IMR-90 (cell line): Measurements from ENCODE around the gene TMEM135. TPM values are rescaled to one million over a fixed set of nuclear protein-coding genes. Genes with fewer than 3 reads are reported as not detected.
A peak's percentile ranks its signal among the peaks of the same experiment; 100 is the strongest.

Experiments
- ATAC-seq: fragments of 200-7000 bp; cut with Tn5 transposase; 2 replicates; pipeline ENCODE4 v1.9.1; 2020; ENCODE audit warnings: low read depth, mild to moderate bottlenecking, moderate library complexity
- BruUV-seq: library from RNA; stranded (reverse); fragments of 400-500 nt; replicated peaks from 2 replicates; lab custom pipeline; 2021; lab: Mats Ljungman, UMichigan
- CTCF ChIA-PET: fragments of 300-600 bp; formaldehyde crosslinking; extraction: SDS; loops from one replicate; lab custom pipeline; 2021; ENCODE audit warnings: antibody characterized with exemption; lab: Yijun Ruan, JAX
- POLR2A ChIA-PET: fragments of 300-600 bp; sonication (Branson Sonifier 250); formaldehyde crosslinking; loops from one replicate; lab custom pipeline; 2022; ENCODE audit warnings: antibody characterized with exemption; ENCODE audit not compliant: unreplicated experiment; lab: Charles Lee
- DNase-seq: peaks from one replicate; pipeline ENCODE4 v3.0.0; 2013
- H2AFZ ChIP-seq: replicated peaks from 2 replicates; pipeline ENCODE3; 2013; ENCODE audit warnings: low read length, mild to moderate bottlenecking; ENCODE audit not compliant: poor library complexity
- H2AK5ac ChIP-seq: 2 replicates; pipeline ENCODE4 v1.6.1; 2013; ENCODE audit warnings: low read depth, low read length, inconsistent platforms
- H2AK9ac ChIP-seq: replicated peaks from 2 replicates; pipeline ENCODE3; 2013; ENCODE audit warnings: mild to moderate bottlenecking, low read depth, low read length, moderate library complexity; ENCODE audit not compliant: poor library complexity
- H2BK120ac ChIP-seq: 2 replicates; pipeline ENCODE4 v1.6.1; 2013; ENCODE audit warnings: low read depth, low read length, inconsistent platforms
- H2BK15ac ChIP-seq: 3 replicates; pipeline ENCODE4 v1.6.1; 2013; ENCODE audit warnings: low read depth, low read length, inconsistent platforms
- H2BK20ac ChIP-seq: 2 replicates; pipeline ENCODE4 v1.6.1; 2013; ENCODE audit warnings: low read depth, mild to moderate bottlenecking, inconsistent platforms, low read length, moderate library complexity
- H2BK5ac ChIP-seq: 2 replicates; pipeline ENCODE4 v1.6.1; 2013; ENCODE audit warnings: mild to moderate bottlenecking, low read depth, low read length, inconsistent platforms; ENCODE audit not compliant: poor library complexity, severe bottlenecking
- H3K14ac ChIP-seq: replicated peaks from 2 replicates; pipeline ENCODE4 v1.6.1; 2013; ENCODE audit warnings: low read depth, low read length, inconsistent platforms
- H3K18ac ChIP-seq: 2 replicates; pipeline ENCODE4 v1.6.1; 2013; ENCODE audit warnings: low read depth, low read length, control low read depth
- H3K23ac ChIP-seq: 2 replicates; pipeline ENCODE4 v1.6.1; 2013; ENCODE audit warnings: low read depth, low read length, inconsistent platforms
- H3K27ac ChIP-seq: 2 replicates; pipeline ENCODE4 v1.5.1; 2013; ENCODE audit warnings: mild to moderate bottlenecking, control low read depth, low read length; ENCODE audit not compliant: insufficient read depth
- H3K27me3 ChIP-seq: 2 replicates; pipeline ENCODE4 v1.6.1; 2013; ENCODE audit warnings: low read length; ENCODE audit not compliant: control insufficient read depth, insufficient read depth
- H3K36me3 ChIP-seq: 2 replicates; pipeline ENCODE4 v1.6.1; 2013; ENCODE audit warnings: low read length, mixed read lengths; ENCODE audit not compliant: control insufficient read depth, insufficient read depth
- H3K4ac ChIP-seq: 2 replicates; pipeline ENCODE4 v1.6.1; 2013; ENCODE audit warnings: low read depth, low read length, inconsistent platforms
- H3K4me1 ChIP-seq: 2 replicates; pipeline ENCODE4 v1.6.1; 2013; ENCODE audit warnings: low read length, mixed read lengths; ENCODE audit not compliant: control insufficient read depth, insufficient read depth
- H3K4me2 ChIP-seq: 2 replicates; pipeline ENCODE4 v1.6.1; 2013; ENCODE audit warnings: low read depth, mild to moderate bottlenecking, control low read depth, low read length, moderate library complexity
- H3K4me3 ChIP-seq: 2 replicates; pipeline ENCODE4 v1.5.1; 2013; ENCODE audit warnings: low read depth, mild to moderate bottlenecking, control low read depth, low read length, moderate library complexity; ENCODE audit not compliant: insufficient read depth
- H3K56ac ChIP-seq: 2 replicates; pipeline ENCODE4 v1.6.1; 2013; ENCODE audit warnings: low read length, inconsistent platforms; ENCODE audit not compliant: insufficient read depth; ENCODE audit errors: extremely low read depth
- H3K79me1 ChIP-seq, 2 experiments: 2 replicates each; pipeline ENCODE4 v1.6.1; 2013; ENCODE audit warnings: low read length in 2 of 2, inconsistent platforms in 1 of 2, low read depth in 1 of 2
- H3K9ac ChIP-seq: 2 replicates; pipeline ENCODE4 v1.6.1; 2013; ENCODE audit warnings: low read depth, low read length, control low read depth
- H3K9me1 ChIP-seq: 2 replicates; pipeline ENCODE4 v1.6.1; 2013; ENCODE audit warnings: low read length, inconsistent platforms; ENCODE audit not compliant: insufficient read depth
- H3K9me3 ChIP-seq: 2 replicates; pipeline ENCODE4 v1.6.1; 2013; ENCODE audit warnings: low read length; ENCODE audit not compliant: control insufficient read depth, insufficient read depth
- H4K20me1 ChIP-seq: 2 replicates; pipeline ENCODE4 v1.6.1; 2013; ENCODE audit warnings: low read length, inconsistent platforms; ENCODE audit not compliant: insufficient read depth
- H4K5ac ChIP-seq: 2 replicates; pipeline ENCODE4 v1.6.1; 2013; ENCODE audit warnings: mild to moderate bottlenecking, low read depth, low read length, control low read depth
- H4K8ac ChIP-seq, 2 experiments: 2 replicates each; pipeline ENCODE4 v1.6.1; 2013; ENCODE audit warnings: low read depth in 2 of 2, low read length in 2 of 2, control low read depth in 1 of 2, inconsistent platforms in 1 of 2
- H4K91ac ChIP-seq: 2 replicates; pipeline ENCODE4 v1.6.1; 2013; ENCODE audit warnings: low read depth, low read length, inconsistent platforms; ENCODE audit not compliant: insufficient read depth
- BHLHE40 ChIP-seq: fragments of 150-350 bp; IDR thresholded peaks from 2 replicates; pipeline ENCODE4 v1.6.1; 2016; ENCODE audit warnings: mild to moderate bottlenecking, low read depth, low read length
- CEBPB ChIP-seq: IDR thresholded peaks from 2 replicates; pipeline ENCODE4 v1.6.1; 2012; ENCODE audit warnings: low read depth, low read length, improper control_type of control experiment
- CHD1 ChIP-seq: IDR thresholded peaks from 2 replicates; pipeline ENCODE4 v1.6.1; 2012; ENCODE audit warnings: low read depth, low read length, improper control_type of control experiment
- CTCF ChIP-seq: conservative IDR thresholded peaks from 2 replicates; pipeline ENCODE4 v1.5.1; 2012; ENCODE audit warnings: mild to moderate bottlenecking, low read depth, low read length, improper control_type of control experiment
- FOS ChIP-seq: fragments of 150-350 bp; IDR thresholded peaks from 2 replicates; pipeline ENCODE4 v1.6.1; 2016; ENCODE audit warnings: low read depth, low read length
- MAFK ChIP-seq: IDR thresholded peaks from 2 replicates; pipeline ENCODE4 v1.6.1; 2012; ENCODE audit warnings: low read depth, low read length, improper control_type of control experiment
- MAZ ChIP-seq: IDR thresholded peaks from 2 replicates; pipeline ENCODE4 v1.6.1; 2012; ENCODE audit warnings: low read depth, mild to moderate bottlenecking, low read length, improper control_type of control experiment, moderate library complexity, borderline replicate concordance
- MXI1 ChIP-seq: IDR thresholded peaks from 2 replicates; pipeline ENCODE4 v1.6.1; 2012; ENCODE audit warnings: low read depth, mild to moderate bottlenecking, low read length, moderate library complexity, borderline replicate concordance
- NFE2L2 ChIP-seq: fragments of 150-350 bp; IDR thresholded peaks from 2 replicates; pipeline ENCODE4 v1.6.1; 2016; ENCODE audit warnings: low read depth, mild to moderate bottlenecking, low read length
- POLR2A ChIP-seq: IDR thresholded peaks from 2 replicates; pipeline ENCODE4 v1.6.1; 2012; ENCODE audit warnings: mild to moderate bottlenecking, low read depth, low read length
- RAD21 ChIP-seq: IDR thresholded peaks from 2 replicates; pipeline ENCODE4 v1.6.1; 2012; ENCODE audit warnings: low read length, improper control_type of control experiment
- RCOR1 ChIP-seq: IDR thresholded peaks from 2 replicates; pipeline ENCODE4 v1.6.1; 2012; ENCODE audit warnings: mild to moderate bottlenecking, low read length, improper control_type of control experiment; ENCODE audit not compliant: insufficient replicate concordance
- RFX5 ChIP-seq: IDR thresholded peaks from 2 replicates; pipeline ENCODE4 v1.8.0; 2012; ENCODE audit warnings: low read depth, mild to moderate bottlenecking, low read length, moderate library complexity
- SMC3 ChIP-seq: fragments of 150-350 bp; IDR thresholded peaks from 2 replicates; pipeline ENCODE4 v1.6.1; 2016; ENCODE audit warnings: low read depth, mild to moderate bottlenecking, antibody characterized with exemption, low read length, moderate library complexity
- USF2 ChIP-seq: fragments of 150-350 bp; IDR thresholded peaks from 2 replicates; pipeline ENCODE4 v1.6.1; 2017; ENCODE audit warnings: mild to moderate bottlenecking, antibody characterized with exemption, low read length, low read depth
- WGBS, 2 experiments: methylation state at CpG; one replicate each; pipeline versions ENCODE4 v1.1.5 to v1.1.7; 2013; ENCODE audit warnings: missing lambda C conversion rate in 2 of 2; ENCODE audit not compliant: insufficient read length in 1 of 2; ENCODE audit errors: extremely low coverage in 2 of 2; 5-methylcytosine and 5-hydroxymethylcytosine counted together
- dilution Hi-C: fragments of 300-500 bp; cut with HindIII; formaldehyde crosslinking; loops from one replicate; pipeline ENCODE4 v1.14.3; 2018; ENCODE audit warnings: low sequenced_read_pairs; ENCODE audit not compliant: unreplicated experiment
- in situ Hi-C: fragments of 300-500 bp; cut with MboI; formaldehyde crosslinking; loops from 3 replicates; pipeline ENCODE4 v1.14.3; 2019; ENCODE audit warnings: low sequenced_read_pairs, inconsistent platforms, mixed read lengths
- intact Hi-C: fragments of 100-400 bp; cut with micrococcal nuclease; formaldehyde crosslinking; loops from 2 replicates; pipeline ENCODE4 v1.10.0; 2022
- polyA plus RNA-seq, 3 experiments: library from polyadenylated mRNA; depleted of rRNA; stranded (reverse); fragments of >200 nt; gene quantifications; 2 replicates each; pipeline ENCODE4 v1.2.3, GENCODE V29; 2012; ENCODE audit warnings: low replicate concordance in 1 of 3
- total RNA-seq: library from RNA; depleted of rRNA; stranded (reverse); fragments of >200 nt; gene quantifications from 2 replicates; pipeline ENCODE4 v1.2.3, GENCODE V29; 2012
- TF ChIP-seq, protein P1 (sequence below): fragments of 150-350 bp; IDR thresholded peaks from 2 replicates; pipeline ENCODE4 v1.6.1; 2016; ENCODE audit warnings: low read depth, mild to moderate bottlenecking, low read length, moderate library complexity, borderline replicate concordance

TMEM135 gene
- total and polyA plus RNA-seq, 2 of the 4 experiments (the other 2 are of a cell fraction): 3.9 to 5.9 TPM

- Histone ChIP-seq H3K4me2 (no peak overlapping the region), H2BK20ac (no peak overlapping the region), H4K20me1 (no peaks in the 10 kb centered on the region), H3K4me1 (no peaks in the 10 kb centered on the region), H3K23ac (no peak overlapping the region), H3K36me3 (no peaks in the 10 kb centered on the region), H2AK5ac (no peak overlapping the region), H3K9me1 (no peaks in the 10 kb centered on the region), H3K18ac (no peak overlapping the region), H4K5ac (no peak overlapping the region), H2AFZ (no peak overlapping the region), H3K56ac (no peak overlapping the region), H2BK5ac (no peak overlapping the region), H3K14ac (no peak overlapping the region), H2BK15ac (no peak overlapping the region), H3K9ac (no peak overlapping the region), H3K4ac (no peak overlapping the region), H3K79me1 (no peaks in the 10 kb centered on the region), H3K9me3 (no peaks in the 10 kb centered on the region), H4K8ac (no peak overlapping the region), H2BK120ac (no peak overlapping the region), H4K91ac (no peak overlapping the region), H3K27ac (no peak overlapping the region), H3K4me3 (no peak overlapping the region), H2AK9ac (no peak overlapping the region), H3K27me3 (no peaks in the 10 kb centered on the region)
- TF ChIP-seq RCOR1: no peak
- no peak for TF ChIP-seq USF2
- no peak for TF ChIP-seq MAFK
- TF ChIP-seq, protein P1, sequence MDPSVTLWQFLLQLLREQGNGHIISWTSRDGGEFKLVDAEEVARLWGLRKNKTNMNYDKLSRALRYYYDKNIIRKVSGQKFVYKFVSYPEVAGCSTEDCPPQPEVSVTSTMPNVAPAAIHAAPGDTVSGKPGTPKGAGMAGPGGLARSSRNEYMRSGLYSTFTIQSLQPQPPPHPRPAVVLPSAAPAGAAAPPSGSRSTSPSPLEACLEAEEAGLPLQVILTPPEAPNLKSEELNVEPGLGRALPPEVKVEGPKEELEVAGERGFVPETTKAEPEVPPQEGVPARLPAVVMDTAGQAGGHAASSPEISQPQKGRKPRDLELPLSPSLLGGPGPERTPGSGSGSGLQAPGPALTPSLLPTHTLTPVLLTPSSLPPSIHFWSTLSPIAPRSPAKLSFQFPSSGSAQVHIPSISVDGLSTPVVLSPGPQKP: no peak
- TF ChIP-seq CEBPB: 0 out of 2 replicates have a peak, but pooled peaks have one; percentile 9
- peak; percentile 84 for TF ChIP-seq SMC3
- TF ChIP-seq FOS: no peak
- no peak for TF ChIP-seq CHD1
- peak; percentile 80 for TF ChIP-seq CTCF
- no peak for TF ChIP-seq MAZ
- TF ChIP-seq NFE2L2: no peak
- no peak for TF ChIP-seq MXI1
- no peak for TF ChIP-seq RFX5
- TF ChIP-seq POLR2A: no peak
- peak; percentile 82 for TF ChIP-seq RAD21
- TF ChIP-seq BHLHE40: no peak
- DNase-seq (peak; percentile 64), ATAC-seq (peak; percentile 63)
- ChIA-PET CTCF (interaction anchor here (0.5 to 1.6 kb wide), 2 partner anchors 332 to 351 kb away, joined by 3 to 9 read pairs; no protein-coding TSS in a partner anchor), POLR2A (no interaction called here)
- no TSS peak for BruUV-seq
- in situ Hi-C loops (loop anchor here (10.0 to 25.0 kb wide), 3 partner anchors 426 to 853 kb away; no protein-coding TSS in a partner anchor), intact Hi-C loops (loop anchor here (1.0 to 5.0 kb wide), 5 partner anchors 193 to 420 kb away; no protein-coding TSS in a partner anchor), dilution Hi-C loops (no loop called here)
- WGBS, 2 experiments: no CpG with 5 or more reads among the region's 3 CpGs
Measured at GRCh38 chr11:87290304-87290922, 252.7 kb downstream of the TMEM135 start.
